Endodermal cell (in vitro differentiated cells): ENCODE data around the gene DAAM2. TPM values are rescaled to one million over a fixed set of nuclear protein-coding genes. Genes with fewer than 3 reads are reported as not detected.
A peak's percentile ranks its signal among the peaks of the same experiment; 100 is the strongest.

Experiments used
- DNase-seq: peaks from one replicate; pipeline ENCODE4 v3.0.0-alpha.2; 2017
- H3K27ac ChIP-seq: 2 replicates; pipeline ENCODE4 v1.5.1; 2013; ENCODE audit warnings: mild to moderate bottlenecking, low read depth, low read length, moderate library complexity
- H3K27me3 ChIP-seq: 2 replicates; pipeline ENCODE4 v1.6.1; 2013; ENCODE audit warnings: mild to moderate bottlenecking, low read length, moderate library complexity; ENCODE audit not compliant: insufficient read depth, control insufficient read depth, poor library complexity, severe bottlenecking
- H3K36me3 ChIP-seq: 2 replicates; pipeline ENCODE4 v1.7.0; 2013; ENCODE audit warnings: mild to moderate bottlenecking, low read length, moderate library complexity; ENCODE audit not compliant: control insufficient read depth, insufficient read depth
- H3K4me1 ChIP-seq: one replicate; pipeline ENCODE4 v1.7.0; 2013; ENCODE audit warnings: low read length; ENCODE audit not compliant: control insufficient read depth, insufficient read depth
- H3K4me3 ChIP-seq: 2 replicates; pipeline ENCODE4 v1.5.1; 2013; ENCODE audit warnings: mild to moderate bottlenecking, low read length, moderate library complexity
- H3K9ac ChIP-seq: 2 replicates; pipeline ENCODE4 v1.6.1; 2013; ENCODE audit warnings: mild to moderate bottlenecking, low read length, moderate library complexity; ENCODE audit not compliant: poor library complexity, severe bottlenecking; ENCODE audit errors: extremely low read depth
- H3K9me3 ChIP-seq: 2 replicates; pipeline ENCODE4 v1.6.1; 2013; ENCODE audit warnings: mild to moderate bottlenecking, low read length, moderate library complexity; ENCODE audit not compliant: control insufficient read depth
- H3K27ac Mint-ChIP-seq: 2 replicates; pipeline ENCODE4 v1.8.0; 2020; ENCODE audit warnings: mixed read lengths
- H3K27me3 Mint-ChIP-seq: 2 replicates; pipeline ENCODE4 v1.8.0; 2021; ENCODE audit warnings: mild to moderate bottlenecking, mixed read lengths; ENCODE audit not compliant: insufficient read depth
- H3K36me3 Mint-ChIP-seq: 2 replicates; pipeline ENCODE4 v1.8.0; 2020; ENCODE audit warnings: low read depth, mixed read lengths
- H3K4me1 Mint-ChIP-seq: 2 replicates; pipeline ENCODE4 v1.8.0; 2020; ENCODE audit warnings: mixed read lengths
- H3K4me3 Mint-ChIP-seq: 2 replicates; pipeline ENCODE4 v1.8.0; 2020; ENCODE audit warnings: mild to moderate bottlenecking, moderate library complexity, mixed read lengths
- H3K9me3 Mint-ChIP-seq: 2 replicates; pipeline ENCODE4 v1.8.0; 2020; ENCODE audit warnings: mild to moderate bottlenecking, mixed read lengths
- CTCF ChIP-seq: fragments of 200-600 bp; sonication (generic); conservative IDR thresholded peaks from 2 replicates; pipeline ENCODE4 v1.5.0; 2021; ENCODE audit warnings: antibody characterized with exemption, mild to moderate bottlenecking
- WGBS, 2 experiments: methylation state at CpG; one replicate each; pipeline versions ENCODE4 v1.1.5 to v1.1.7; 2013; ENCODE audit warnings: missing lambda C conversion rate in 2 of 2, mixed read lengths in 1 of 2; ENCODE audit not compliant: insufficient coverage in 1 of 2, insufficient read length in 1 of 2; 5-methylcytosine and 5-hydroxymethylcytosine counted together
- total RNA-seq, 2 donors: library from RNA; stranded (reverse); fragmentation: NEBNext Ultra II Directional in 1 of 2; extraction: Animal tissue kit (Norgen Biotek cat#: 25700) in 1 of 2; gene quantifications; 2 replicates in 1 of 2; 3 replicates in 1 of 2; pipeline ENCODE4 v1.2.1, GENCODE V29; 2021

The DAAM2 gene
- total RNA-seq, 2 donors from 2014 or later = 0.33 to 1.2 TPM

- no peak overlapping the region for H3K27ac ChIP-seq
- 81 to 84% methylated on average over 5 to 10 of the region's 10 CpGs for WGBS, 2 experiments
- H3K9me3 ChIP-seq = no peaks in the 10 kb centered on the region
- peak; percentile 56 for DNase-seq
- no peak overlapping the region for H3K9ac ChIP-seq
- H3K9me3 Mint-ChIP-seq = no peaks in the 10 kb centered on the region
- no peak overlapping the region for H3K4me3 Mint-ChIP-seq
- no peak overlapping the region for H3K27ac Mint-ChIP-seq
- H3K4me1 ChIP-seq = peaks cover 2% of the 10 kb centered on the region
- TF ChIP-seq CTCF = no peak
- peaks cover 17% of the 10 kb centered on the region for H3K27me3 ChIP-seq
- no peak overlapping the region for H3K4me3 ChIP-seq
- H3K27me3 Mint-ChIP-seq = peaks cover 3% of the 10 kb centered on the region
- no peaks in the 10 kb centered on the region for H3K36me3 Mint-ChIP-seq
- H3K4me1 Mint-ChIP-seq = peaks cover 14% of the 10 kb centered on the region
- no peaks in the 10 kb centered on the region for H3K36me3 ChIP-seq
Observed at GRCh38 chr6:39938773-39939654, 146.8 kb downstream of the DAAM2 start.

GRCh38 chr6:39941138-39941537 is 149.0 kb downstream of the DAAM2 start:
- DNase-seq = no peak
- Histone ChIP-seq H3K36me3 (no peaks in the 10 kb centered on the region), H3K27ac (no peak overlapping the region), H3K4me1 (peaks cover 2% of the 10 kb centered on the region), H3K9ac (no peak overlapping the region), H3K4me3 (no peak overlapping the region), H3K9me3 (no peaks in the 10 kb centered on the region), H3K27me3 (peaks cover 3% of the 10 kb centered on the region)
- no peaks in the 10 kb centered on the region for H3K9me3 Mint-ChIP-seq
- no peaks in the 10 kb centered on the region for H3K36me3 Mint-ChIP-seq
- H3K27ac Mint-ChIP-seq = no peak overlapping the region
- 96 to 97% methylated on average over 4 to 6 of the region's 6 CpGs for WGBS, 2 experiments
- H3K4me3 Mint-ChIP-seq = no peak overlapping the region
- TF ChIP-seq CTCF = no peak
- H3K27me3 Mint-ChIP-seq = no peaks in the 10 kb centered on the region
- peaks cover 14% of the 10 kb centered on the region for H3K4me1 Mint-ChIP-seq

DNA sequence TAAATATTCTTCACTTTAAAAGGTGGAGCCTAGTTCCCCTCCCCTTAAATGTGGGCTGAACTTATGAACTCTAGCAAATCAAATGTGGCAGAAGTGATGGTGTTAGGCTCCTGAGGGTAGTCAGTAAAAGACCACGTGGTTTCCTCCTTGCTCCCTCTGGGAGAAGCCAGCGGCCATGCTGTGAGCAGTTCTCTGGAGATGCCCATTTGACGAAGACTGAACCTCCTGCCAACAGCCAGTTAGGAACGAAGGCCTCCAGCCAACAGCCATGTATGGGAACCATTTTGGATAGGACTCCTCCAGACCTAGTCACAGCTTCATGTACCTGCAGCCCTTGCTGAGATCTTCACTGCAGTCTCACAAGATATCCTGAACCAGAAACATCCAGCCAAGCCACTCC is 149.6 kb downstream of the DAAM2 start:
- Histone ChIP-seq H3K4me1 (peaks cover 2% of the 10 kb centered on the region), H3K27ac (no peak overlapping the region), H3K27me3 (no peaks in the 10 kb centered on the region), H3K36me3 (no peaks in the 10 kb centered on the region), H3K9ac (no peak overlapping the region), H3K4me3 (no peak overlapping the region), H3K9me3 (no peaks in the 10 kb centered on the region)
- Mint-ChIP-seq H3K27me3 (no peaks in the 10 kb centered on the region), H3K4me3 (no peak overlapping the region), H3K27ac (no peak overlapping the region), H3K4me1 (peaks cover 14% of the 10 kb centered on the region), H3K36me3 (no peaks in the 10 kb centered on the region), H3K9me3 (no peaks in the 10 kb centered on the region)
- no peak for DNase-seq
- WGBS, 2 experiments = 90 to 92% methylated on average over 4 of the region's 4 CpGs
- no peak for TF ChIP-seq CTCF
